SH-SY5Y (cell line): ENCODE data around the gene TREM2.

Experiments
- GATA2 ChIP-seq: IDR thresholded peaks from 2 replicates; pipeline ENCODE4 v1.6.1; 2011; ENCODE audit warnings: mild to moderate bottlenecking, low read depth, low read length
- GATA3 ChIP-seq: IDR thresholded peaks from 2 replicates; pipeline ENCODE4 v1.6.1; 2011; ENCODE audit warnings: low read depth, mild to moderate bottlenecking, low read length, moderate library complexity

- no peak for TF ChIP-seq GATA2
- TF ChIP-seq GATA3, result no peak
Measured at GRCh38 chr6:41160933-41161332, 2.0 kb downstream of the TREM2 start.
